Measurements from ENCODE around the gene TMEM44.
"Not testable (repeated sequence)": the region's sequence is repeated elsewhere in the genome, so short reads cannot be mapped to it uniquely, and the experiment has no call there.

The TMEM44 gene

DNA sequence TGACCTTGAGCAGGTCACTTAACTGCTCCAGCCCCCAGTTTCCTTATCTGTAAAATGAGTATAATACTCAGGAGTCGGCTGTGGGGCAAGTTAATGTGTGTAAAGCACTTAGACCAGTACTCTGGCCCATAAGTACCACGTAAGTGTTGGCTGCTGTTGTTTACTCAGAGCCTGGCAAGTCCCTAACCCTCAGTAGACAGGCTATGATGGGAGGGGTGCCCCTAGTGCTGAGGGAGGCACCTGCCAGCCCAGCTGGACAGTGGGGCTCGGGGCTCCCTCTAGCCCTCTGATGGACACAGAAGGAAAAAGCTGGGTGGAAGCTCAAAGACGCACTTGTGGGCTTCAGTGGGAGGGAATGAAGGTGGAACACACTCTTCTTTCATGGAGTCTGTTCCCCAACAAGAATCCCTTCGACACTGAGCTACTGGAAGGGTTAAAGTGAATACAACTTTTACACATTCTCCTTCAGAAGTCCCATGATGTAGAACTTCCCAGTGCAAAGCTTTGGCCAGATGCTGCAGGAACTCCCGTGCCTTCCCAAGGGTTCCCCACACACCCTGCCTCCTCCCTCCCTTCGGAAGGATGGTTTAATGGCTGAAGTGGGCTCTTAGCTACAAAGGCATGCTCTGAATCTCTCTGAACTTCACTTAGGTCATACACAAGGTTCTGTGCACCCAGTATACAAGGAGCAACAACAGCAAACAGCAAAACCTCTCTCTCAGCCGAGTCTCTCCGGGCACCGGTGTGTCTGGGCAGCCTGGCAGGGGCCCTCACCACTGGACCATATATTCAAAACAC is 25.4 kb downstream of the TMEM44 start:
- no peak for DNase-seq

DNA sequence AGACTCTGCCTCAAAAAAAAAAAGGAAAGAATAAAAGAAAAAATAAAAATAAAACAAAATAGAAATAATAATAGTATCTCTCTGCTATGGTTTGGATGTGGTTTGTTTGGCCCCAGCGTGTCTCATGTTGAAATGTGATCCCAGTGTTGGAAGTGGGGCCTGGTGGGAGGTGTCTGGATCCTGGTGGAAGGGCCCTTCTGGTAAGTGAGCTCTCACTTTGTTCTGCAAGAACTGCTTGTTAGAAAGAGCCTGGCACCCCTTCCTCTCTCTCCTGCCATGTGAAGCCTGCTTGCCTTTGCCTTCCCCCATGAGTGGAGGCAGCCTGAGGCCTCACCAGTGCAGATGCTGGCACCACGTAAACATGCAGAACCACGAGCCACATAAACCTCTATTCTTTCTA is 26.3 kb downstream of the TMEM44 start:
- DNase-seq, result no peak

DNA sequence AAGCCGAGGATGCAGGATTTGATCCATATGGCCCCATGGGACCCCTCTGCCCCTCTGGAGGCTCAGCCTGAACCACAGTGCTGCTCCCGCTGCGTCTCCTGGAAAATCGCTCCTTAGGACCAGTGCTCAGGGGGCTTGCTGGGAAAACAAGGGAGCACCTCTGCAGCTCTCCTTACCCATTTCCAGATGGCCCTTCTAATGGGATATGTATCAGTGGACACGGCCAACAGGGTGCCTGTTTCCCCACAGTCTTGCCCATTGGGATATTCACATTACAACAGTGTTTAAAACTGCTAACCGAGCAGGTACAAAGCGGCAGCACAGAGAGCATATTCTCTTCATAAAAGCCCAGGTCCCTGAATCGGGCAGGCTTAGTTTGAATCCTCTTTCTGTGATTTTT is 27.1 kb downstream of the TMEM44 start:
- no peak for DNase-seq

DNA sequence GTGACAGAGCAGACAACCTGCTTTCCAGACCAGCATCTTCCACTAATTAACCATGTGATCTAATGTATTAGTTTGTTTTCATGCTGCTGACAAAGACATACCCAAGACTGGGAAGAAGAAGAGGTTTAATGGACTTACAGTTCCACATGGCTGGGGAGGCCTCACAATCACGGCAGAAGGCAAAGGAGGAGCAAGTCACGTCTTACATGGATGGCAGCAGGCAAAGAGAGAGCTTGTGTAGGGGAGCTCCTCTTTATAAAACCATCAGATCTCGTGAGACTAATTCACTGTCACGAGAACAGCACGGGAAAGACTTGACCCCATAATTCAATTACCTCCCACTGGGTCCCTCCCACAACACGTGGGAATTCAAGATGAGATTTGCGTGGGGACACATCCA is 27.9 kb downstream of the TMEM44 start:
- not testable (repeated sequence) for DNase-seq

DNA sequence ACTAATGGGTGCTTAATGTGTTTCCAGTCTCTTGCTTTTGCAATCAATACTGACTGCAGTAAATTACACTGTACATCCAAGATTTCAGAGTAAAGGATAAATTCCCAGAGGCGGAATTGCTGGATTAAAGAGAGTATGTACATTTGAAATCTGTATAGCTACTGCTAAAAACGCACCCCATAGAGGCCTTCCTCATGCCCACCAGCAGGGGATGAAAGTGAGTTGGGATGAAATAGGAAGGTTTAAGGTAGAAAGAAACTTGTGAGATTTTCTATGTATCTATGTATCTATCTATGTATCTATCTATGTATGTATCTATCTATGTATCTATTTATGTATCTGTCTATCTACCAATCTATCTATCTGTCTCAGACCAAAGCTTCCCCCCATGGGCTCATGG is 28.4 kb downstream of the TMEM44 start:
- no peak for DNase-seq

DNA sequence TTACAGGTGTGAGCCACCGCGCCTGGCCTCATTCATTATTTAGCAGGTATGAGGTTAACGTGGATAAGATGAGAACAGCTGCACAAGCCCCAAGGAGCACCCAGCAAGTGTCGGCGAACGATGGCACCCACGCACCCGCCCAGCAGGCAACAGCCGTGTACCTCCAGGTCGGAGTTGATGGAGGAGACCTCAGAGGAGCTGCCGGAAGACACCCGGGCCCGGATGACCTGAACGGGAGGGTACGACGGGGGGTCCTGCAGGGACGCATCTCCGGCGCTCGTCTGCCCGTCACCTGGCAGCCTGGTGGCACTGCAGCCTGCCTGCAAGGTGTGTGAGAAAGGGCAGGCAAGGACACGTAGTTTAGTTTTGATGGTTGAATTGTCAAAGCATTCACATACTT is 29.1 kb downstream of the TMEM44 start:
- DNase-seq, result no peak

DNA sequence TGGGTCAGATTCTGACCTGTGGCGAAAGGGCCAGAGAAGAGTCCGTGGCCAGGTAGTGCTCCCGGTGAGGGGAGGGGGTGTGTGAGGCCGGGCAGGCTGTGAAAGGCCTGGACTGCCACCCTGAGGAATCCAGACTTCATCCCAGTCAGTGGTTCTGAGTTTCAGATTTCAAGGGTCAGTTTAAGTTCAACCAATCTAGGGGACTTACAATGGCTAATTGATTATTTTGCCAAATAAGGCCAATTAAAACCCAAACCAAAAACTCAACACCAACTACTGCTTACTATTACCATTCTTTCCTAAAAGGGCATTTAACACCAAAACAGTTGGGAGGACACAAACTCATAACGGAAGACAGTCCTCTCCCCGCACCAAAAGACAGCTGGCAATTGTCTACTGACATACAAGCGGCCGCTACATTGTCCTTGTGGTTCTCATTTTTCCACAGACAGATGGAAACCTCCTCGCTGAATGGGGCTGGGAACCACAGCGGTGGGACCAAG is 30.5 kb downstream of the TMEM44 start:
- DNase-seq, result no peak

DNA sequence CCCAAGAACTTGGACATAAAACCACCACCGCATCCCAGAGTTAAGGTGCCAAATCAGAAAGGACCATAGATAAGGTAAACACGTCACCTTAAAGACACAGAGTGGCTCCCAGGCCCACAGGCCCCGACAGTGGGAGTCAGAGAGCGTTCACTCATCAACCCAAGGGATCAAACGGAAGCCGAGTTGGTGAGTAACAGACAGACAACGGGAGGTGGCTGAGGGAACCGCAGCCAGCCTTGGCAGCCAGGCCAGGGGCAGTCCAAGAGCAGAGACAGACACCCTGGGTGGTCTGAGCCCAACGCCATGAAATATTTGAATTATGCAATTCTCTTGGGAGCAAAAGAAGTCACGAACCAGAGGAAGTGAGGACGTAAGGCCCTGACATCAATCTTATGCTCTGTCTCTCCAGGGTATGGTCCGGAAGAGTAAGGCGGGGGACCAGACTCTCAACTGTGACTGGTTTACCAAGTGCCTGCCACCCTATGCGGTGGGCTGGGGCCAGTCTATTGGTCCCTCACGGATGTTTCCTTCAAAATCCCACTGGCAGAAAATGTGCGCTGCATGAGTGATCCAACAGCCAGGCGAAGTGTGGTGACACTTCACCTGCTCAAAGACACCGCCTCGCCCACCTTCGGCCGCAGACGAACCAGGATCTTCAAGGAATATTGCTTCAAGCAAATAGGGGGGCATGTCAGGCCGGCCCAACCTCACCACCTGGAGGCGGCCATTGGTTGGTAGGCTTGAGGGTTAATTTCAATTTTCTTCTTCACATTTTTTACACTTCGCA is 34.3 kb downstream of the TMEM44 start:
- no peak for DNase-seq

DNA sequence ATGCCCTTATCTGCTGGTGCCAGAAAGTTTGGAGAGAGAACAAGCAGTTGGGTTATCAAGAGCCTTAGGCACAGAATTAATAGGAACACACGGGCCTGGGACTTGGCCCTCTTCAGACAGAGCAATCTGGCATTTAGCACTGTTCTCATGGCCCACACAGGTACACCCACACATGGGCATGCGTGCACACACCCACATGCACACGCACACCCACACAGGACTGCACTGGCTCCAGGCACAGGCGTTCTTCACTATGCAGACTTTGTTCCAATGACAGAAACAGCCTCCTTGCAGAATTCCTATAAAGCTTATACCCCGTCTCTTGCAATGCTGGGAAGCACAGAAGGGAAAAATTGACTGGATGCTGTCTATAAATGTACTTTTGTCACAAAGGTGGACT is 36.3 kb downstream of the TMEM44 start:
- DNase-seq, result no peak

DNA sequence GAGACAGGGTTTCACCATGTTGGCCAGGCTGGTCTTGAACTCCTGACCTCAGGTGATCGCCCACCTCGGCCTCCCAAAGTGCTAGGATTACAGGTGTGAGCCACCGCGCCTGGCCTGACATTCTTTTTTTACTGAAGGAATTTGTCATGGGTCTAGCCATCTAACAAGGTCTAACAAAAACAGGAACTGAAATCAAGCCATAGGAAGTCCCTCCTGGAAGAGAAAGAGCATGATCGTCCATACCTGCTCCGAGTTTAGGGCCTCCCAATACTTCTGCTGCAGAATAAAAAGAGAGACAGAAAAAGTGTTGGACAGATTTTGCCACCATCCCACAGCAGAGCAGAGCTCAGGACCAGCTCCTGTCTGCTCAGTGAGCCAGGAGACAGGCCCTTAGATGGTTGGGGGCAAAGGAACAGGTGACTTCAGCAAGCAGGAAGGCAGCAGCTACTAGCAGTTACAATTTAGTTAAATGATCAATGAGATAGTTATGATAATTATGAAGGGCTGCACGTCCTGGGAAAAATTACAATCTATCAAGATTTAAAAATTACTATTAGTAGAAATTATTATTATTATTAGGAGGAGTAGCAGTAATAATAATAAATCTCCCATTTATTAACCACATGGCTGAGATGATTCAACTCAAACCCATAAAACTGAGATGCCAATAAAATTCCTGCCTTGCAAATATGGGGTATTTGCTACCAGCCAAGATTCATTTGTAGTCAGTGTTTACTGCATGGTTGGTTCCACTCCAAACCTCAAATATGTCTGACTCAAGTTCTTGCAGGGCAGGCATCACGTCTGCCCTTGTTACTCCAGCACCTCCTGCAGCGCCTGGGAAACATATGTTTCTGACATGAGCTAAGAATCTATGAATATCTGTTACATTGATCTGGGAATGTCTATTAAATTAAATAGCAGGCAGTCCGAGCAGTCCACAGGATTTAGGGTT is 40.1 kb downstream of the TMEM44 start:
- no peak for DNase-seq

DNA sequence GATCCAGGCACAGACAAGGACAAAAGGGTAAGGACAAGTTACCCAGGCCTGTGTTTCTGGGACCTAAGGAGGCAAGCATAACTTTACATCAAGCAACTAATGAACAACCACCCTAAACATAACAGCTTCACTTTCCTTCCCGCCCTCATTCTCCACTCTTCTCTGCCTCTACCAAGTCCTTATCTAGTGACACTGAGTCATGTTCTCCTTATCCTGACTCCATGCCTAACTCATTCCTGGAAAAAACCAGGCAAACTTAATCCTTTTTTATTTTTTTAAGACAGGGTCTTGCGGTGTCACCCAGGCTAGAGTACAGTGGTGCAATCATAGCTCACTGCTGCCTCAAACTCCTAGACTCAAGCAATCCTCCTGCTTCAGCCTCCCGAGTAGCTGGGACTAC is 44.5 kb downstream of the TMEM44 start:
- no peak for DNase-seq

DNA sequence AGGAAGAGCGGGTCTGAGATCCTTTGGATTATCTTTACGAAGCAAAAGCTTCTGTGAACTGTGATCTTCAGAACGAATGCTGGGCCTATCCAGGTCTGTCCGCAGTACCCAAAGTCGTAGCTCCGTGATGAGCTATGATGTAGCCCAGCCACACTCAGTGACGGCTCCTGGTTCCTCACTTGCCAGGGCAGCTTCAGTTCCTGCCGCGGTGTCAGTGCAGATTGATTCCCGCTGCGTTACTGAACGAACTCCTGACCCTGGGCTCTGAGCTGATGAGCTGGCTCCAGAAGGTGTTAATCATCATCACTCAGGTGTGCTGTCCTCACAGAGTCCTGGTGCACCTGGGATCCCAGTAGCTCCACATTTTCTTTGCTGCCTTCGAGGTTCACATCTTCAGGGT is 45.0 kb downstream of the TMEM44 start:
- no peak for DNase-seq

DNA sequence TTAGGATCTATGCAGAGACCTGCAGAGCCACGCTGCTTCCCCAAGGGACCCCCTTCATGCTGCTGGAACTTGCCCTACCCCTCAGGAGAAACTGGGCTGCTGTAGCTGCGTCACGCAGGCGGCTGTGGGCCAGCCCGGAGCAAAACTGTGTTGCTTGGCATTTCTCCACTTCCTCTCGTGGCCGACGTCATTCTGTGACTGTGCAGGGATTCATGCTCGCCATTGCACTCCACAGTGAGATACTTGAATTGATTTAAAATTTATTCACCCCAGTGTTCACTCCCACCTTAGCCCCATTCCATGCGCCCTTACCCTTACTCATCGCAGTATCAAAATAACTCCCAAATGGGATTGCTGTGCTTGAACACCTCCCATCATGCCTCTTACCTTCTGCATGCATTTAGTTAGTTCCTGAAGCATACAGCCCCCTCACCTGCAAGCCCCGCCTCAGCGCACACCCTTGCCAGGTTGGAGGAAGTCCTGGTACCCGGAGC is 45.7 kb downstream of the TMEM44 start:
- DNase-seq, result no peak

DNA sequence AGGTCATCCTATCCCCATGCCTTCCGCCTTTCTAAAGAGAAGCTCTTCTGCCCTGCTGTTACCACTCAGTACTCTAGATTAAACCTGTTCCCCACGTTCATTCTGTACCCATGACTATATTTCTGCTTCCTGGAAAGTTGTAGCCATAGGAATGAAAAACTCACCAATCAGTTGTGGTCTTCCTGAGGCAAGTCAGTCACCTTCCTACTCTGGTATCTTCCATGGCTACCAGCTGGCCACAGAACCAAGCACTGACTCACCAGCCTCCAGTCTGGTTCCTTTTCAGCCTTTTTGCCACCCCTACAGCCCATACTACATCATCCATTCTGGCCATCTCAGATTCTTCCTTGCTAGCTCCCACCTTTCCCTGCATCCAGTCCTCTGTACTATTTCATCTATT is 46.4 kb downstream of the TMEM44 start:
- DNase-seq, result no peak

DNA sequence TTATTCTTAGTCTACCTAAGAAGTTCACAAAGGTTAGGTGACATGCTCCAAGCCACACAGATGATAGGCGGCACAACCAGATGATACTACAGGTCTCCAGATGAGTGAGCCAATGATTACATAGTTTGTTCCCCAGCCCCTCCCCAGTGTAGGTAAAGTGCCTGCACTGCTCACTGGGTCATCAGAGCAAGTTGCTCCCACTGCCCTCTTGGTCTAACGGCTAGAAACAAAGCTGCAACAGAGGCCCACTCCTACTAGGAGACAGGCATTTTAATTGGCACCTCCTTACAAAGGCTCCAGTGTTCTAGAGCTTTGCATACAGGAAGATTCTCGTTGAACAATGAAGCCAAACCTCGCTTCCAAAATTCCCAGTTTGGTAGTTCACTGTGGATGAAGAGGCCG is 47.3 kb downstream of the TMEM44 start:
- no peak for DNase-seq

DNA sequence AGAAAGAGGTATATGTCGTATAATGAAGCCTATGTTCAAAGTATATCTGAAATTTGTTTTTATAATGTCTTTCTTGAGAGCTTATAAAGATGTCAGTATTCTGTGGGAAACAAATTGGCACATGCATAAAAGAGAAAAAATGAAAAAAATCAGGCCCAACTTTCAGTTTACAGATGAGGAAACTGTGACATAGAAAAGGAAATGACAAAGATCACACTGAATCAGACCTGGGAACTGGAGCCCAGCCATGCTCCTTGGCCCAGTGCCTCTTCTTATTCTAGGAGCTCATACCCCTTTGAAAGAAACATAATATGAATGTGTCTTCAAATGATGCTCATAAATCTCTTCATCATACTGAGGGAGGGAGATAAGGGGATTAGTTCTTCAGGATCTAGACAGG is 48.4 kb downstream of the TMEM44 start:
- DNase-seq, result no peak

DNA sequence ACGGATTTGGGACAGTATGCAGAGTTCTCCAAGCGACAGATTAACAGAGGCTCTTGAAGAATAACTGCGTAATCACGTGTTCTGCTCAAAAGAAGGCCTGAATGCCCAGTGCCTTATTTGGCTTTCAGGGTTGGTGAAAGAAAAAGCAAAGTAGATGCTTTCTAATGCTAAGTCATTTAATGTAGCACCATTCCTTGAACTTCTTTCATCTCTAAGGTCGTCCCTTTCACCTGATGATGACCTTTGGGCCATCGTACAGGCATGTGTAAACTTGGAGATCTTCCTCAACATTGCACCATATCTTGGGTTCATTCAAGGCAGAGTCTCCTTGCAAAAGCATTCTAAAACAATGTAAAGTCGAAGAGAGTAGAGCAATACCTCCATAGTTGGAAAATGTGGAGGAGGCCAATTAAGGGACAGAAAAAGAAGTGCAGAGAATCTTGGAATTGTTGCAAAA is 48.9 kb downstream of the TMEM44 start:
- no peak for DNase-seq

DNA sequence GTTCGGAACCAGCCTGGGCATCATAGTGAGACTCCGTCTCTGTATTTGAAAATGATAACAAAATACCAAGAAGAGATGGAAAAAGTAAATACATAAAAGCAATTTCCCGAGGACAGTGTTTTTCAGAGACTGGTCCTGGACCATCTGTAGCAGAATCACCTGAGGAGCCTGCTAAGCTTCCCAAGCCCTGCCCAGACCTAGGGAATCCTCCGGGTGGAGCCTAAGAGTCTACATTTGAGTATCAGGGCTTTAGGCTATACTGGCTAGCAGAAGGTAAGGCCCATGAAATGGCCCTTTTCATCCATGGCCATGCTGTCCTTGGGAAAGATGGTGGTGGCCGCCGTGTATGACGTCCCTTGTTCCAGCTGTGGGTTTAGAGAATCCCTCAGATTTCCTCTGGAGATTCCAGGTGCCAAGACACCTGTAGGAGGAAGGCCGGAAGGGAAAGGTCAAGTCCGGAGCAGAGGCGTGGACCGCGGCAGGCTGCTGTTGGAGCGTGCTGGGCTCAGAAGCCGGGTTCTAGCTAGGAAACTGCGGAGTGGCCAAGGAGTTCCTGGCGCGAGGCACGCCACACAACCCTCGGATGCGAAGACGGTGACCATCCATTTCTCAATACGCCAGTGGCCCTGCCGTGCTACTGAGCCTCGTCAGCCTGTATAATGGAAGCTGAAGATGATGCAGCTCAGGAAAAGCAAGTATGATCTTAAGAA is 50.9 kb downstream of the TMEM44 start:
- no peak for DNase-seq

DNA sequence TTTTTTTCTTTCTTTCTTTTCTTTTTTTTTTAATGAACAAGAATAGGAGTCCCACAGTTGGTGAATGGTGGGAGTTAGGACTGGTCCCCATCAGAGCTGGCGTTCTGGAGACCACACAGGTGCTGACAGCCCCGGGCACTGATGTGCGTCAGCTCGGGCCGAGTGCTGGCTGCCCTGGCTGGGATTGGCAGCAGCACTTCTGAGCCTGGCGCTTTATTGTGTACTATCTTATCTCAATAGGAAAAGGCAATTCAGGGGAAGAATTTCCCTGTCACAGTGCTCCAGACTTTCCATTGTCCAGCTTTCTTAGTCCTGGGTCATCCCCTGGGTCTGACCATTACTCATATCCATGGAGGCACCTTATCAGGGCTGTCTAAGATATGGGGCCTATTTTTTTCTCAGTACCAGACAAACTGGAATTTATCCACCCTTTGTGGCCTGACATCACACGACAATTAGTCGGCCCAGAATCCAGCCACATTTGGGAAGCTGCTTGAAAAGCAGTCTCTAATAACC is 54.1 kb downstream of the TMEM44 start:
- no peak for DNase-seq

DNA sequence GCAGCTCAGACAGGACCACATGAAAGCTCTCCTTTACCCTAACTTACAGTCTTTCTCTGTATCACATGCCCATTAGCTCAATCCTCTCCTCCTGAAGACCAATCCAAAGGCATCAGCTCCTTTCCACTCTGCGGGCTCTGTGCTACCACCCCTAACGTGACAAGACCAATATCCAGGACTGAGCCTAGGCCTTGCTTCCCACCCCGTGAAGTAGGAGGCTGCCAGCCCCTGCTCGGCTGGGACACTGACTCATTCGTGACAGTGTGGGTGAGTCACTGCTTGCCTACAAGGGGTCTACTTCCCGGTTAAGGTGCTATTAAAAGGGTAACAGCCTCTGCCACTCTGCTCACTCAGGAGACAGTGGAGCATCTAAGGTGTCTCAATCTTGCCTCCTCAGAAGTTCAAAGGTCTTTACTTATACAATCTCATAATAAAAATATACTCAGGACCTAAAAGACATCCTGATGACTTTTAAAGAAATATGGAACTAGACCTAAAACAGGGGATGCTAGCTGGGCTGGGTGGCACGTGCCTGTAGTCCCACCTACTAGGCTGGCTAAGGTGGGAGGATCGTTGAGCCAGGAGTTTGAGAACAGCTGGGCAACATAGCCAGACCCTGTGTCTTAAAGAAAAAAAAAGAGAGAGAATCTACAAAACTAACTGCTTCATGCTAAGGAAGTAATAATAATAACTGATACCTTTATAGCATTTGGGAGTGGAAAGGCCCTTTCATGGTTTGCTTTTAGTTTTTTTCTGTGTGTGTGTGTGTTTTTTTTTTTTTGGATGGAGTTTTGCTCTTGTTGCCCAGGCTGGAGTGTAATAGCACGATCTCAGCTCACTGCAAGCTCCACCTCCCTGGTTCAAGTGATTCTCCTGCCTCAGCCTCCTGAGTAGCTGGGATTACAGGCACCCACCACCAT is 55.0 kb downstream of the TMEM44 start:
- DNase-seq, result no peak

Data from DMS153 (cell line).